Transverse colon (tissue), 4 donors: Measurements from ENCODE around the gene RAB27A. TPM values are rescaled to one million over a fixed set of nuclear protein-coding genes. Genes with fewer than 3 reads are reported as not detected.

Source experiments
- DNase-seq: peaks from one replicate; pipeline ENCODE4 v3.0.0-alpha.2; 2019
- H3K27ac ChIP-seq, 4 donors: fragments of 200-600 bp; sonication (generic); 2 replicates each; pipeline ENCODE4 v1.5.1; 2016 to 2018; ENCODE audit warnings: inconsistent platforms in 4 of 4
- H3K27me3 ChIP-seq: fragments of 200-600 bp; sonication (generic); 2 replicates; pipeline ENCODE4 v1.5.1; 2017; ENCODE audit warnings: inconsistent platforms
- H3K36me3 ChIP-seq, 4 donors: fragments of 200-600 bp; sonication (generic); 2 replicates each; pipeline ENCODE4 v1.5.1; 2017 to 2019; ENCODE audit warnings: inconsistent platforms in 4 of 4
- H3K4me1 ChIP-seq, 4 donors: fragments of 200-600 bp; sonication (generic); 2 replicates each; pipeline ENCODE4 v1.5.1; 2017 to 2020; ENCODE audit warnings: inconsistent platforms in 4 of 4
- H3K4me3 ChIP-seq, 4 donors: fragments of 200-600 bp; sonication (generic); 1 replicate in 1 of 4; 2 replicates in 3 of 4; pipeline versions ENCODE4 v1.5.1 to v1.6.1; 2017 to 2019; ENCODE audit warnings: inconsistent platforms in 4 of 4
- H3K9me3 ChIP-seq, 2 donors: fragments of 200-600 bp; sonication (generic); 2 replicates each; pipeline ENCODE4 v1.5.1; 2017 to 2019; ENCODE audit warnings: inconsistent platforms in 2 of 2
- EP300 ChIP-seq: sonication (generic); formaldehyde crosslinking; IDR thresholded peaks from one replicate; pipeline ENCODE4 v1.6.1; 2017; ENCODE audit warnings: antibody characterized with exemption, low read depth
- POLR2A ChIP-seq: fragments of 450-650 bp; IDR thresholded peaks from one replicate; pipeline ENCODE4 v1.6.1; 2016; ENCODE audit warnings: antibody characterized with exemption, mild to moderate bottlenecking, moderate library complexity
- POLR2AphosphoS5 ChIP-seq, 3 donors: sonication (generic); formaldehyde crosslinking; IDR thresholded peaks; one replicate each; pipeline ENCODE4 v1.6.1; 2016; ENCODE audit warnings: antibody characterized with exemption in 3 of 3
- WGBS, 2 donors: methylation state at CpG; one replicate each; pipeline ENCODE4 v1.1.5; 2018; ENCODE audit warnings: low coverage in 1 of 2; 5-methylcytosine and 5-hydroxymethylcytosine counted together
- in situ Hi-C, 4 donors: fragments of 200-750 bp; cut with MboI; loops; one replicate each; pipeline versions ENCODE4 v1.15.0 to v1.15.1; 2017; ENCODE audit warnings: low sequenced_read_pairs in 3 of 4, low pct_ligation_motif_present in 1 of 4, low pct_unique_long_range_greater_than_20kb in 1 of 4
- intact Hi-C: fragments of 100-400 bp; cut with DNase I; formaldehyde crosslinking; loops from one replicate; pipeline ENCODE4 v1.15.1; 2023; ENCODE audit warnings: low total_unique reads
- total RNA-seq, 4 donors: library from RNA; depleted of rRNA; stranded (reverse); fragments of >200 nt; gene quantifications; one replicate each; pipeline ENCODE4 v1.1.0, GENCODE V29; 2016
- TF ChIP-seq, protein P1 (sequence below), 5 experiments: fragments of 200-600 bp in 3 of 5; fragments of 450-650 bp in 2 of 5; sonication (generic) in 3 of 5; IDR thresholded peaks; 1 replicate in 2 of 5; 2 replicates in 3 of 5; pipeline ENCODE4 v1.5.1; 2016 to 2017; ENCODE audit warnings: antibody characterized with exemption in 5 of 5, inconsistent platforms in 3 of 5, mild to moderate bottlenecking in 2 of 5, moderate library complexity in 1 of 5

Gene RAB27A
- total RNA-seq, 4 donors from 2014 or later = 9.4 to 65.7 (median 24.1) TPM

GRCh38 chr15:55186331-55186730 lies 103.3 kb downstream of the RAB27A start:
- TF ChIP-seq, protein P1, sequence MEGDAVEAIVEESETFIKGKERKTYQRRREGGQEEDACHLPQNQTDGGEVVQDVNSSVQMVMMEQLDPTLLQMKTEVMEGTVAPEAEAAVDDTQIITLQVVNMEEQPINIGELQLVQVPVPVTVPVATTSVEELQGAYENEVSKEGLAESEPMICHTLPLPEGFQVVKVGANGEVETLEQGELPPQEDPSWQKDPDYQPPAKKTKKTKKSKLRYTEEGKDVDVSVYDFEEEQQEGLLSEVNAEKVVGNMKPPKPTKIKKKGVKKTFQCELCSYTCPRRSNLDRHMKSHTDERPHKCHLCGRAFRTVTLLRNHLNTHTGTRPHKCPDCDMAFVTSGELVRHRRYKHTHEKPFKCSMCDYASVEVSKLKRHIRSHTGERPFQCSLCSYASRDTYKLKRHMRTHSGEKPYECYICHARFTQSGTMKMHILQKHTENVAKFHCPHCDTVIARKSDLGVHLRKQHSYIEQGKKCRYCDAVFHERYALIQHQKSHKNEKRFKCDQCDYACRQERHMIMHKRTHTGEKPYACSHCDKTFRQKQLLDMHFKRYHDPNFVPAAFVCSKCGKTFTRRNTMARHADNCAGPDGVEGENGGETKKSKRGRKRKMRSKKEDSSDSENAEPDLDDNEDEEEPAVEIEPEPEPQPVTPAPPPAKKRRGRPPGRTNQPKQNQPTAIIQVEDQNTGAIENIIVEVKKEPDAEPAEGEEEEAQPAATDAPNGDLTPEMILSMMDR (IDR thresholded peaks at IDR 0.05) = no peak
- TF ChIP-seq POLR2A = no peak
- no peak for TF ChIP-seq POLR2AphosphoS5 (IDR thresholded peaks at IDR 0.05)
- TF ChIP-seq EP300 = no peak
- DNase-seq = no peak
- no peak overlapping the region for H3K4me3 ChIP-seq
- H3K27me3 ChIP-seq = no peaks in the 10 kb centered on the region
- H3K4me1 ChIP-seq = no peaks in the 10 kb centered on the region
- H3K36me3 ChIP-seq = peaks cover 0 to 81% (median 18%) of the 10 kb centered on the region in 4 donors
- H3K9me3 ChIP-seq = no peaks in the 10 kb centered on the region
- H3K27ac ChIP-seq = no peak overlapping the region
- WGBS, 2 donors = 57 to 87% methylated on average over 1 of the region's 1 CpG
- in situ Hi-C loops = no loop called here
- intact Hi-C loops = no loop called here

GRCh38 chr15:55183679-55184078 lies 105.9 kb downstream of the RAB27A start:
- Histone ChIP-seq H3K27me3 (no peaks in the 10 kb centered on the region), H3K4me3 (no peak overlapping the region), H3K9me3 (no peaks in the 10 kb centered on the region), H3K4me1 (no peaks in the 10 kb centered on the region), H3K36me3 (peaks cover 0 to 69% (median 17%) of the 10 kb centered on the region in 4 donors), H3K27ac (no peak overlapping the region)
- intact Hi-C loops (no loop called here), in situ Hi-C loops (no loop called here)
- TF ChIP-seq EP300 (no peak), POLR2AphosphoS5 (IDR thresholded peaks at IDR 0.05) (no peak), POLR2A (no peak)
- TF ChIP-seq, protein P1 (IDR thresholded peaks at IDR 0.05) = no peak
- WGBS, 2 donors = 75% methylated on average over 2 of the region's 2 CpGs; no CpG with 5 or more reads in 1 of the 2 donors
- DNase-seq = no peak

DNA sequence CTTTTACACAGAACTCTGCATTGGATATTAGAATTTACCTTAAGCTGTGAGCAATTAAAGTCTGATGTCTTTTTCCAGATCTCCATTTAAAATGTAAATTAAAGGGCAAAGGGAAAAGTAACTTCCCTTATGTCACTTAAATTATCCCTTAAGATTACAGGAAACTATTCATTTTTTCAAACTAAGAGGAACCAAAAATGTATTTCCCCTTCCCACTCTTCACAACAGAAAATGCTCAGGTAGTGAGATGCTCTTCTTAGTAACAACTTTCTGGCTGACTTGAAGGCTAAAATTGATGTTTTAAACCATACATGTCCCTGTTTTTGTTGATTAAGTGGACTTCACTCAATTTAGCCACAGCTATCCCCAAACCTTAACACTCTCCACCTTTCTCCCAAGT lies 110.5 kb downstream of the RAB27A start:
- in situ Hi-C loops (no loop called here), intact Hi-C loops (no loop called here)
- Histone ChIP-seq H3K27ac (no peak overlapping the region), H3K9me3 (no peaks in the 10 kb centered on the region), H3K4me1 (no peaks in the 10 kb centered on the region), H3K36me3 (peaks cover 0 to 36% (median 17%) of the 10 kb centered on the region in 4 donors), H3K4me3 (no peak overlapping the region), H3K27me3 (no peaks in the 10 kb centered on the region)
- DNase-seq = no peak
- TF ChIP-seq POLR2AphosphoS5 (IDR thresholded peaks at IDR 0.05) = no peak
- TF ChIP-seq, protein P1 (IDR thresholded peaks at IDR 0.05) = no peak
- no peak for TF ChIP-seq EP300
- no peak for TF ChIP-seq POLR2A

DNA sequence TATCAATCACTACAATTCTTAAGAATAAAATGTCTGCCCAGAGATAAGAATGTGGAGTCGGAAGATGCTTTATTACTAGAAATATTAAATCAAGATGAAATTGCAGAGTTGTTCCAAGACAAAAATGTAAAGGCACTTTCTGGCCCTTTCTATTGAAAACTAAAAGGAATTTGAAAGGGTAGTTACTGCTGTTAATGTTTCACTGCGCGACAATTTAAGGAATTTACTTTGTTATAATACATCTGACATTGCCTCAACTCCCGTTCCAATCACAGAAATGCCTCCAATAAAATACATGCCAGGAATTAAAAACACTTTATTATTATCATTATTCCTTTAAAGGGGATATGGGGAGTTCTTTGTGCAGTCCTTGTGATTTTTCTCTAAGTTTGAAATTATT lies 119.3 kb downstream of the RAB27A start:
- WGBS, 2 donors = 68 to 69% methylated on average over 4 of the region's 4 CpGs
- no peak for DNase-seq
- H3K9me3 ChIP-seq = no peaks in the 10 kb centered on the region
- no peaks in the 10 kb centered on the region for H3K4me1 ChIP-seq
- no peak overlapping the region for H3K4me3 ChIP-seq
- H3K27ac ChIP-seq = no peak overlapping the region
- in situ Hi-C loops (no loop called here), intact Hi-C loops (no loop called here)
- H3K27me3 ChIP-seq = no peaks in the 10 kb centered on the region
- no peaks in the 10 kb centered on the region for H3K36me3 ChIP-seq
- no peak for TF ChIP-seq EP300

DNA sequence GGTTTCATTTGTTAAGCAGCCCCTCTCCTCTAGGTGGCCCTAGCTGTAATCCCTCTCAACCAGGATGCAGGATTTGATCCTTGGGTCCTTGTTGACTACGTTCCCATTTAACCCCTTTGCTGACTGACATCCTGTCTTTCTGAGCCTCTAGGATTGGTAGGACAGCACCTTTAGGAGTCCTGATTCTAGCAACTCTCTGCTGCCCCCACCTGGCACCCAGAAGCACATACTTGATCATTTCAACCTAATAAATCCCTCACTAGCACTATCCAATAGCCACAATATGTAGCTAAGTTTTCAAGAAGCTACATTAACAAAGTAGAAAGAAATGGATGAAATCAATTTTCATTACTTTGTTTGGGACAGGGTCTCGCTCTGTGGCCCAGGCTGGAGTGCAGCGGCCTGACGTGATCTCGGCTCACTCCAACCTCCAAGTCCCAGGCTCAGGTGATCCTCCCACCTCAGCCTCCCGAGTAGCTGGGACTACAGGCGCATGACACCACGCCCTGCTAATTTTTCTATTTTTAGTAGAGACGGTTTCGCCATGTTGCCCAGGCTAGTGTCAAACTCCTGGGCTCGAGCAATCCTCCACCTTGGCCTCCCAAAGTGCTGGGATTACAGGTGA lies 121.2 kb downstream of the RAB27A start:
- peak; percentile 42 for DNase-seq
- Histone ChIP-seq H3K4me1 (no peaks in the 10 kb centered on the region), H3K36me3 (no peaks in the 10 kb centered on the region), H3K4me3 (no peak overlapping the region), H3K27me3 (no peaks in the 10 kb centered on the region), H3K9me3 (no peaks in the 10 kb centered on the region), H3K27ac (no peak overlapping the region)
- WGBS, 2 donors = 61 to 75% methylated on average over 2 to 11 of the region's 11 CpGs
- in situ Hi-C loops = no loop called here
- TF ChIP-seq POLR2A = no peak
- TF ChIP-seq, protein P1 (IDR thresholded peaks at IDR 0.05) = peak; percentile 40 to 66 (median 59)
- intact Hi-C loops = no loop called here
